ENCODE data around the gene HNRNPU.

HNRNPU gene

GRCh38 chr1:244862699-244863490 is 1.4 kb downstream of the HNRNPU start:
- DNase-seq (ENCODE audit: low read depth in 3 of 3, low spot score in 1 of 3), result peak; percentile 89 to 98 (median 96)

- no peak for DNase-seq (ENCODE audit: low read depth in 3 of 3, low spot score in 1 of 3)
Observed at GRCh38 chr1:244862354-244862698, 2.0 kb downstream of the HNRNPU start.

- no peak for DNase-seq (ENCODE audit: low read depth in 3 of 3, low spot score in 1 of 3)
Observed at GRCh38 chr1:244861683-244862082, 2.7 kb downstream of the HNRNPU start.

- DNase-seq (ENCODE audit: low read depth in 3 of 3, low spot score in 1 of 3), result no peak
Observed at GRCh38 chr1:244860914-244861610, 3.3 kb downstream of the HNRNPU start.

DNA sequence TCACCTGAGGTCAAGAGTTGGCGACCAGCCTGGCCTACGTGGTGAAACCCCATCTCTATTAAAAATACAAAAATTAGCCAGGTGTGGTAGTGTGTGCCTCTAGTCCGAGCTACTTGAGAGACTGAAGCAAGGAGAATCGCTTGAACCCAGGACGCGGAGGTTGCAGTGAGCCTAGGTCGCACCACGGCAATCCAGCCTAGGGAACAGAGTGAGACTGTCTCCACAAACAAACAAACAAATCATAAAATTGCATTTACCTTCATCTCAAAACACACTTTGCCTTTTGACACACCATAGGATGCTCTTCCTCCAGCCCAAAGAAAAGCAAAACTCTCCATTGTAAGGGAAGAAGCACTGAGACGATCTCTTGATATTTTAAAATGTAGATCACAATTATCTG is 4.3 kb downstream of the HNRNPU start:
- DNase-seq (ENCODE audit: low read depth in 3 of 3, low spot score in 1 of 3), result no peak

GRCh38 chr1:244858357-244858756 is 6.0 kb downstream of the HNRNPU start:
- no peak for DNase-seq (ENCODE audit: low read depth in 3 of 3, low spot score in 1 of 3)

GRCh38 chr1:244857761-244858160 is 6.6 kb downstream of the HNRNPU start:
- no peak for DNase-seq (ENCODE audit: low read depth in 3 of 3, low spot score in 1 of 3)

- DNase-seq (ENCODE audit: low read depth in 3 of 3, low spot score in 1 of 3), result no peak
Observed at GRCh38 chr1:244854865-244855578, 9.3 kb downstream of the HNRNPU start.

DNA sequence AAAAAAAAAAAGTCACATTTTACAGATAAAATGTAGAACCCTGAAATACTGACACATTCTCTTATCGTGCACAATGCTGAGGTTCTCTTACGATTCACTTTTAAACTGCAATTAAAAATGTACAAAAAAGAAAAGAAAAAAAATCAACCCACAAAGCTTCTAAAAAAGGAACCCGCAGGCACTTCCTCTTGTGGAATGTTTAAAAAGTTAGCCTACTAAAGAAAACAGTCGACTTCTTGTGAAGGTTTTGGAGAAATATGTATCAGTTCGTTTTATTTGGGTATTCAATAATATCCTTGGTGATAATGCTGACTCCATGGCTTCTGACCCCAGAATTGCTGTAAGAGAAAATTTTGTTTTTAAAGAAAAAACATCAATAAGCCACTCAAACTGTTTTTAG is 10.2 kb downstream of the HNRNPU start:
- no peak for DNase-seq (ENCODE audit: low read depth in 3 of 3, low spot score in 1 of 3)

DNA sequence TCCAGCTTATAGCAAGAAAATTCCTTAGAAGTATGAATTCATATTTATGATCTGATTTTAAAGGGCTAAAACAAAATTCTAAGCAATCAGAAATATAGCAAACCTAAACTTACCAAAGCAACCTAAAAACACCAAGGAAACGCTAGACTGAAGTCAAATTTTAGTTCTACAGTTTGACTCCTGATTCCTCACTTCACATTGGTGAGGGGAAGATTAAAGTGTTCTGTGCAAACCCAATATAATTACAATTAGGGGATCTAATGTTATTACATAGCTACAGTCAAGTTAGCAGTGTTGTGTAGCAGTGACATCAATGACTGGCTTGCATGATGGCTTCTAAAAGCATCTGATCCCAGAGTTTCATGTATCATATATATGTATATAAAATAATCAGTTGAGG is 11.6 kb downstream of the HNRNPU start:
- no peak for DNase-seq (ENCODE audit: low read depth in 3 of 3, low spot score in 1 of 3)

GRCh38 chr1:244851546-244852231 is 12.7 kb downstream of the HNRNPU start:
- no peak for DNase-seq (ENCODE audit: low read depth in 3 of 3, low spot score in 1 of 3)

DNA sequence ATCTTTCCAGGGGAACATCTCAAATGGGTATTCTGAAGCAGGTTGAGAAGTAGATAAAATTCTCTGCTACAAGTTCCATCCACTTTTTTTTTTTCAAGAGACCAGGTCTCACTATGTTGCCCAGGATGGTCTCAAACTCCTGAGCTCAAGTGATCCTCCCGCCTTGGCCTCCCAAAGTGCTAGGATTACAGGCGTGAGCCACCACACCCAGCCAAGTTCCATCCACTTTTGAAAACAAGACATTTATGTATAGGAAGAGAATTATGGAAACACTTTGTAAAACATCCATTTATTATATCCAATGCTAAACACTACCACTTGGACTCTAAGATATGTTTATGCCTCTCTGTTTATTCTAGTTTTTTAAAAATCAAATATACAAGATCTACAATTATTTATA is 13.4 kb downstream of the HNRNPU start:
- no peak for DNase-seq (ENCODE audit: low read depth in 3 of 3, low spot score in 1 of 3)

DNA sequence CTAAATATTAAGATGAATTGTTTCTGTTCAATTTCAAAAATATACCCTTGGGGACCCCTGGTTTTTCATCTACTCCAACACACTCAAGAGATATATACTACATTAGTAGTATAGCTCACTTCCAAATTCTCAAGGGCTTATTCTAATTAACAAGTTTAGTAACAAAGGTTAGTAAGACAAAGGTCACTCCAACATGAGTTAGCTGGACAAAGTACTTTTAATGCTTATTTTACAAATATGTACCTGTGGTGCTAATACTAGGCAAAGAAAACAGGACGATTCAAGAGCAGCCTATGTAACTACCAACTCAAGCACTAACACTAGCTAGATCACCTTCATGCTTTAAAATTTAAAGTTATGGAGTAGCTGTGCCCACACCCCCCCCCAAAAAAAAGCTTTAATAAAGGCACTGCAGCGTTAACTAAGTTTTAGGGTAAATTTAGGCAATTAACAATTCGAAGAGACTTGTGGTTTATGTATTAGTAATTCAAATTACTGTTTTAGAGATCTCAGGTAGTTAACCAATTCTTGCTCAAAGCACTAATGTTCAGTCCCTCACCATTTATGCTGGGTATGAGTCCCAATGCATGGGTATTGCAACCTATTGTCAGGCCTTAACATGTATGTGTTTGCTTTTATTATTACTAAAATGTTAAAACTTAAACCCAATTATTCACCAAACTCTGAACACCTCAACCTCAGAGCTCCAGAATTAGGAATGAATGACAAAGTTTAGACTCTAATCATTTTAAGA is 14.1 kb downstream of the HNRNPU start:
- no peak for DNase-seq (ENCODE audit: low read depth in 3 of 3, low spot score in 1 of 3)

- DNase-seq (ENCODE audit: low read depth in 3 of 3, low spot score in 1 of 3), result no peak
Observed at GRCh38 chr1:244849189-244849866, 15.0 kb downstream of the HNRNPU start.

GRCh38 chr1:244846653-244847052 is 17.7 kb downstream of the HNRNPU start:
- no peak for DNase-seq (ENCODE audit: low read depth in 3 of 3, low spot score in 1 of 3)

GRCh38 chr1:244844155-244845121 is 19.9 kb downstream of the HNRNPU start:
- DNase-seq (ENCODE audit: low read depth in 3 of 3, low spot score in 1 of 3), result no peak

DNA sequence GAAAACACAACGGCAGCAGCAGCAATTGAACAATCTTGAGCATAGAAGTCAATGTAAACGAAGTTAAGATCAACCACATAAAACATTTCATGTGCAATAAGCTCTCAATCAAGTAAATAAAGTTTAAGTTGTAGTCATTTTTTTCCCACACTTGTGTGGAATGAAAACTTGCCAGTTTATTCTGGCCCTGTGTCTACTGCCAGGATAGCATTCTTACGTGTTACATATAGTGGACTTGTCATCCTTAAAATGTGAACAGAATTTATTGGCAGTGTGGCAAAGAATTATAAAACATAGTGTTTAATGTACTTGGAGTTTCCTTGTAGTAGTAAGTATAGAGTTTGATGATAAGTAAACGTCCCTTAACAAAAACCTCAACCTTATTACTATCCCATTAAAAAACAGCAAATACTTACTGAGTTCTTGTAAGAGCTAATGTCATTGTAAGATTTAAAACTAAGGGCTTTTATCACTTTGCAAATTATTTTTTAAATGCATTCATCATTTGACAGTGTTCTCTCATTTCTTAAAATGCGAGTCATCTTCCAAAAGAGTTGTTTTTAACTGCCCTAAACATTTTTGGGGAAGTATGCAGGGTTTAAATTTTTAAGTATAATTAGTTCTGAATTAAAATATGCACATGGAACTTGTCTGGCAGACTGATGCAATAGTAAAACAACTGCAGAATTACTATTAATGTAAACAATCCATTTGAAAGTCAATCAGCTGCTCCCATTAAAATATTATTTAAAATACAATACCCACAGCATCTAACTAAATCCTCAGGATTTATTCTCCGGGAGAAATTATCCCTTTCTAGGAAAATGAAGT is 21.0 kb downstream of the HNRNPU start:
- no peak for DNase-seq (ENCODE audit: low read depth in 3 of 3, low spot score in 1 of 3)

DNA sequence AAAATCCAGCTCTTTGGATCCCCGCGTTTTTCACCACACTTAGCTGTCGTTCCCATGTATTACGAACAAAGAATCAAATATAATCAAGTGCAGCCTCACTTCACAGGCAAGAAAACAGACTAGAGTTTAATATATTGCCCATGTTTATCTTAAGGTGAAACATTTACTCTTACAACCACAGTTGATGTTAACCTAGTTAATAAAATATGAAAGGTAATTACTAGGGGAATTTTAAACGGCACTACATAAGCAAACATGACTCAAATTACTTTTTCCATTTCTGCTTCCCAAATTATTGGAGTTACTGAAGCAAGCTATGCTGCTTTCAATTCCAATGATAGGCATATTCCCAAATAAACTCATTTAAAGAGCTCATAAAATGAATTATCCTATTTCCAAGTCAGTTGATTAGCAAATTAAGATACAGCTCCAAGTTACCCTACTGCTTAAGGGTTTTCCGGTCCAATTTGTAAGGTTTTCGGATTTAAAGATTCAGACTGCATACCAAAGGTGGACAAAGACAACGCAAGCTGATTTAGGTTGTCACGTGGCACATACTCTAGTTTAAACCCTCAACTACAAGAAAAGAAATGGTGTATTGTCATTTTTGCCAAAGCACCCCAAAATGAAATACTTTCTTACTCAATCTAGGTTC is 22.9 kb downstream of the HNRNPU start:
- DNase-seq (ENCODE audit: low read depth in 3 of 3, low spot score in 1 of 3), result no peak
